OCI-LY7 (cell line): Measurements from ENCODE around the gene HEY2. TPM values are rescaled to one million over a fixed set of nuclear protein-coding genes. Genes with fewer than 3 reads are reported as not detected.

Experiments
- BruUV-seq: library from RNA; stranded (reverse); fragments of 400-500 nt; replicated peaks from 2 replicates; lab custom pipeline; 2021; lab: Mats Ljungman, UMichigan
- CTCF ChIA-PET: fragments of 300-600 bp; sonication (Branson Sonifier 250); formaldehyde crosslinking; loops from one replicate; lab custom pipeline; 2022; ENCODE audit warnings: antibody characterized with exemption; ENCODE audit not compliant: unreplicated experiment; lab: Charles Lee
- POLR2A ChIA-PET: fragments of 300-600 bp; sonication (Branson Sonifier 250); formaldehyde crosslinking; loops from one replicate; lab custom pipeline; 2022; ENCODE audit warnings: antibody characterized with exemption; lab: Charles Lee
- DNase-seq: peaks from one replicate; pipeline ENCODE4 v3.0.0-alpha.2; 2015; ENCODE audit warnings: low spot score
- H2AFZ ChIP-seq: fragments of 200-600 bp; sonication (generic), shearing (Covaris generic); 2 replicates; pipeline ENCODE4 v1.6.1; 2014; ENCODE audit warnings: mild to moderate bottlenecking, antibody characterized with exemption, low read length, moderate library complexity
- H3K27ac ChIP-seq: fragments of 200-600 bp; sonication (generic); 2 replicates; pipeline ENCODE4 v1.5.1; 2014; ENCODE audit warnings: mixed run types, low read depth, mild to moderate bottlenecking, moderate library complexity, low read length, inconsistent platforms; ENCODE audit not compliant: poor library complexity, severe bottlenecking
- H3K36me3 ChIP-seq: fragments of 200-600 bp; sonication (generic); 2 replicates; pipeline ENCODE4 v1.6.1; 2014; ENCODE audit warnings: mild to moderate bottlenecking, antibody characterized with exemption, low read length, moderate library complexity, mixed read lengths; ENCODE audit not compliant: insufficient read depth
- H3K4me1 ChIP-seq: fragments of 200-600 bp; sonication (generic); 2 replicates; pipeline ENCODE4 v1.5.1; 2014; ENCODE audit warnings: mild to moderate bottlenecking, low read length; ENCODE audit not compliant: insufficient read depth, poor library complexity, severe bottlenecking
- H3K4me2 ChIP-seq: fragments of 200-600 bp; sonication (generic); 2 replicates; pipeline ENCODE4 v1.6.1; 2014; ENCODE audit warnings: mild to moderate bottlenecking, low read length
- H3K4me3 ChIP-seq: fragments of 200-600 bp; sonication (generic); 2 replicates; pipeline ENCODE4 v1.5.1; 2014; ENCODE audit warnings: mild to moderate bottlenecking, low read depth, low read length; ENCODE audit not compliant: poor library complexity, severe bottlenecking
- H3K79me2 ChIP-seq: fragments of 200-600 bp; sonication (generic); 2 replicates; pipeline ENCODE4 v1.6.1; 2016; ENCODE audit warnings: low read depth, mild to moderate bottlenecking, low read length, moderate library complexity, mixed read lengths; ENCODE audit not compliant: insufficient read depth
- H3K9me2 ChIP-seq: fragments of 200-600 bp; sonication (generic); 2 replicates; pipeline ENCODE4 v1.6.1; 2016; ENCODE audit warnings: mild to moderate bottlenecking, low read length, mixed read lengths; ENCODE audit not compliant: insufficient read depth
- H3K9me3 ChIP-seq: fragments of 200-600 bp; sonication (generic); 2 replicates; pipeline ENCODE4 v1.6.1; 2014; ENCODE audit warnings: mild to moderate bottlenecking, mixed run types, low read length, mixed read lengths
- H4K20me1 ChIP-seq: fragments of 200-600 bp; sonication (generic); 2 replicates; pipeline ENCODE4 v1.6.1; 2014; ENCODE audit warnings: mild to moderate bottlenecking, antibody characterized with exemption, low read length, moderate library complexity, mixed read lengths; ENCODE audit not compliant: insufficient read depth
- CTCF ChIP-seq: fragments of 200-600 bp; sonication (generic); conservative IDR thresholded peaks from 2 replicates; pipeline ENCODE4 v1.5.1; 2014; ENCODE audit warnings: mild to moderate bottlenecking, antibody characterized with exemption, low read length, moderate library complexity, mixed read lengths
- EZH2phosphoT487 ChIP-seq: fragments of 200-600 bp; sonication (generic); IDR thresholded peaks from 2 replicates; pipeline ENCODE4 v1.6.1; 2018; ENCODE audit warnings: low read depth, borderline replicate concordance, mild to moderate bottlenecking, mixed run types, antibody characterized with exemption, low read length, moderate library complexity, mixed read lengths
- intact Hi-C: fragments of 100-400 bp; cut with micrococcal nuclease; formaldehyde crosslinking; loops from one replicate; pipeline ENCODE4 v1.10.0; 2022; ENCODE audit not compliant: unreplicated experiment
- total RNA-seq, 2 experiments: library from RNA; depleted of rRNA in 1 of 2; stranded (reverse); fragments of >200 nt in 1 of 2; shearing (Covaris generic) in 1 of 2; gene quantifications; 2 replicates each; pipeline ENCODE4 v1.2.3, GENCODE V29; 2014 to 2022

HEY2 gene
- total RNA-seq, 2 experiments from 2014 or later: 0.32 to 1.3 TPM

- Histone ChIP-seq H3K4me3 (peak overlapping the region; percentile 43), H3K36me3 (peaks cover 15% of the 10 kb centered on the region; the same call in 1 of the 2 replicates), H3K9me2 (no peaks in the 10 kb centered on the region), H3K27ac (peak overlapping the region; percentile 97), H3K9me3 (no peaks in the 10 kb centered on the region), H3K4me1 (peaks cover 99% of the 10 kb centered on the region), H3K79me2 (peaks cover 97% of the 10 kb centered on the region), H3K4me2 (peak overlapping the region; percentile 96), H2AFZ (peak overlapping the region; percentile 10; the same call in 1 of the 2 replicates), H4K20me1 (no peaks in the 10 kb centered on the region; the same call in 1 of the 2 replicates)
- ChIA-PET POLR2A (interaction anchor here (0.6 to 4.6 kb wide), 10 partner anchors 10 to 189 kb away, joined by 3 to 26 read pairs (median 4); partner anchors contain the start of gene TRMT11), CTCF (interaction anchor here (1.2 kb wide), 1 partner anchor 13 kb away, joined by 4 read pairs; no protein-coding TSS in a partner anchor)
- BruUV-seq: no TSS peak
- intact Hi-C loops: loop anchor here (10.0 kb wide), 1 partner anchor 1547 kb away; the partner anchor contains the start of gene ECHDC1
- DNase-seq: peak; percentile 48
- TF ChIP-seq EZH2phosphoT487 (no peak), CTCF (no peak)
These were observed 47.9 kb downstream of the HEY2 start for GRCh38 chr6:125797120-125797885.

- Histone ChIP-seq H3K27ac (peak overlapping the region; percentile 97), H3K4me2 (peak overlapping the region; percentile 96)
- intact Hi-C loops: loop anchor here (10.0 kb wide), 1 partner anchor 1547 kb away; the partner anchor contains the start of gene ECHDC1
These were observed 48.5 kb downstream of the HEY2 start for GRCh38 chr6:125797886-125798444.

More at GRCh38 chr6:125797886-125798444, 48.5 kb downstream of the HEY2 start:
- no TSS peak for BruUV-seq
- ChIA-PET POLR2A (interaction anchor here (0.9 to 4.6 kb wide), 8 partner anchors 10 to 162 kb away, joined by 3 to 26 read pairs (median 10); no protein-coding TSS in a partner anchor), CTCF (interaction anchor here (1.0 to 1.2 kb wide), 2 partner anchors 10 to 13 kb away, joined by 3 to 4 read pairs; no protein-coding TSS in a partner anchor)
- peak overlapping the region; percentile 43 for H3K4me3 ChIP-seq
- DNase-seq: no peak
- peaks cover 18% of the 10 kb centered on the region; the same call in 1 of the 2 replicates for H3K36me3 ChIP-seq
- H3K79me2 ChIP-seq: peaks cover 97% of the 10 kb centered on the region
- H3K9me3 ChIP-seq: no peaks in the 10 kb centered on the region
- H4K20me1 ChIP-seq: no peaks in the 10 kb centered on the region
- H3K4me1 ChIP-seq: peaks cover 99% of the 10 kb centered on the region
- peak overlapping the region; percentile 10; the same call in 1 of the 2 replicates for H2AFZ ChIP-seq
- no peaks in the 10 kb centered on the region for H3K9me2 ChIP-seq
- TF ChIP-seq CTCF (no peak), EZH2phosphoT487 (no peak)
